ENCODE results near the gene ABHD4.

GRCh38 chr14:22552001-22552826 is 45.9 kb upstream of the ABHD4 start:
- TF ChIP-seq, protein P1, sequence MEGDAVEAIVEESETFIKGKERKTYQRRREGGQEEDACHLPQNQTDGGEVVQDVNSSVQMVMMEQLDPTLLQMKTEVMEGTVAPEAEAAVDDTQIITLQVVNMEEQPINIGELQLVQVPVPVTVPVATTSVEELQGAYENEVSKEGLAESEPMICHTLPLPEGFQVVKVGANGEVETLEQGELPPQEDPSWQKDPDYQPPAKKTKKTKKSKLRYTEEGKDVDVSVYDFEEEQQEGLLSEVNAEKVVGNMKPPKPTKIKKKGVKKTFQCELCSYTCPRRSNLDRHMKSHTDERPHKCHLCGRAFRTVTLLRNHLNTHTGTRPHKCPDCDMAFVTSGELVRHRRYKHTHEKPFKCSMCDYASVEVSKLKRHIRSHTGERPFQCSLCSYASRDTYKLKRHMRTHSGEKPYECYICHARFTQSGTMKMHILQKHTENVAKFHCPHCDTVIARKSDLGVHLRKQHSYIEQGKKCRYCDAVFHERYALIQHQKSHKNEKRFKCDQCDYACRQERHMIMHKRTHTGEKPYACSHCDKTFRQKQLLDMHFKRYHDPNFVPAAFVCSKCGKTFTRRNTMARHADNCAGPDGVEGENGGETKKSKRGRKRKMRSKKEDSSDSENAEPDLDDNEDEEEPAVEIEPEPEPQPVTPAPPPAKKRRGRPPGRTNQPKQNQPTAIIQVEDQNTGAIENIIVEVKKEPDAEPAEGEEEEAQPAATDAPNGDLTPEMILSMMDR (conservative IDR thresholded peaks at IDR 0.05; ENCODE audit: low read length), result no peak
- TF ChIP-seq EZH2phosphoT487 (IDR thresholded peaks at IDR 0.05; ENCODE audit: borderline replicate concordance), result no peak
